HCT116 (cell line): Measurements from ENCODE around the gene AMBRA1. TPM values are rescaled to one million over a fixed set of nuclear protein-coding genes. Genes with fewer than 3 reads are reported as not detected.

Source experiments
- ATAC-seq: fragments of 200-7000 bp; cut with Tn5 transposase; 2 replicates; pipeline ENCODE4 v1.9.1; 2020; ENCODE audit warnings: mild to moderate bottlenecking, moderate library complexity
- BruUV-seq: library from RNA; stranded (reverse); fragments of 400-500 nt; replicated peaks from 2 replicates; lab custom pipeline; 2021; lab: Mats Ljungman, UMichigan
- CTCF ChIA-PET: fragments of 300-600 bp; sonication (Branson Sonifier 250); formaldehyde crosslinking; loops from one replicate; lab custom pipeline; 2021; ENCODE audit warnings: antibody characterized with exemption; lab: Charles Lee
- POLR2A ChIA-PET: fragments of 300-600, 350-600 bp; sonication (Branson Sonifier 250); formaldehyde crosslinking; loops from one replicate; lab custom pipeline; 2021; ENCODE audit warnings: antibody characterized with exemption; lab: Charles Lee
- RAD21 ChIA-PET, 2 experiments: fragments of 300-600 bp; sonication (Branson Sonifier 250); formaldehyde crosslinking; loops; one replicate each; lab custom pipeline; 2023; ENCODE audit warnings: low total read pairs in 2 of 2; ENCODE audit not compliant: uncharacterized antibody in 2 of 2, unreplicated experiment in 2 of 2, low non-redundant PET in 1 of 2; lab: Charles Lee
- DNase-seq: peaks from one replicate; pipeline ENCODE4 v3.0.0-alpha.2; 2010; ENCODE audit warnings: low read depth, low spot score
- H2AFZ ChIP-seq: fragments of 200-600 bp; shearing (Covaris generic), sonication (generic); 2 replicates; pipeline ENCODE4 v1.6.1; 2017; ENCODE audit warnings: low read depth, mixed run types, mixed read lengths, antibody characterized with exemption, low read length; ENCODE audit not compliant: poor library complexity, severe bottlenecking
- H3K27ac ChIP-seq: 2 replicates; pipeline ENCODE4 v1.5.1; 2012; ENCODE audit warnings: low read depth, low read length
- H3K27me3 ChIP-seq: fragments of 200-600 bp; sonication (generic); 2 replicates; pipeline ENCODE4 v1.6.1; 2016; ENCODE audit warnings: mixed run types, low read length, mixed read lengths; ENCODE audit not compliant: insufficient read depth
- H3K36me3 ChIP-seq, 2 experiments: fragments of 200-500 bp in 1 of 2; fragments of 200-600 bp in 1 of 2; sonication (Bioruptor generic) in 1 of 2; sonication (generic) in 1 of 2; 2 replicates each; pipeline versions ENCODE4 v1.5.1 to v1.6.1; 2014 to 2016; ENCODE audit warnings: low read length in 2 of 2, inconsistent platforms in 1 of 2, mixed read lengths in 1 of 2, mixed run types in 1 of 2; ENCODE audit not compliant: insufficient read depth in 2 of 2, control insufficient read depth in 1 of 2
- H3K4me1 ChIP-seq, 2 experiments: fragments of 200-600 bp in 1 of 2; sonication (generic) in 1 of 2; 2 replicates each; pipeline versions ENCODE4 v1.5.1 to v1.6.1; 2012 to 2017; ENCODE audit warnings: low read length in 2 of 2, inconsistent platforms in 1 of 2, mild to moderate bottlenecking in 1 of 2, mixed read lengths in 1 of 2, mixed run types in 1 of 2, moderate library complexity in 1 of 2; ENCODE audit not compliant: insufficient read depth in 2 of 2, control insufficient read depth in 1 of 2
- H3K4me2 ChIP-seq: fragments of 200-600 bp; sonication (generic); 2 replicates; pipeline ENCODE4 v1.6.1; 2017; ENCODE audit warnings: mixed run types, low read length, mixed read lengths
- H3K4me3 ChIP-seq, 2 experiments: fragments of 200-600 bp in 1 of 2; sonication (generic) in 1 of 2; replicated peaks in 1 of 2; 2 replicates each; pipeline ENCODE4 v1.5.1; 2011 to 2016; ENCODE audit warnings: low read length in 2 of 2, control low read depth in 1 of 2, low read depth in 1 of 2, mild to moderate bottlenecking in 1 of 2, mixed read lengths in 1 of 2, mixed run types in 1 of 2
- H3K79me2 ChIP-seq: fragments of 200-600 bp; sonication (generic); 2 replicates; pipeline ENCODE4 v1.6.1; 2017; ENCODE audit warnings: mild to moderate bottlenecking, mixed run types, low read length, moderate library complexity, mixed read lengths; ENCODE audit not compliant: insufficient read depth
- H3K9ac ChIP-seq: fragments of 200-600 bp; sonication (generic); 2 replicates; pipeline ENCODE4 v1.6.1; 2016; ENCODE audit warnings: low read length, mixed read lengths
- H3K9me2 ChIP-seq: fragments of 200-600 bp; sonication (generic), shearing (Covaris generic); 2 replicates; pipeline ENCODE4 v1.6.1; 2017; ENCODE audit warnings: mixed run types, mild to moderate bottlenecking, moderate library complexity; ENCODE audit not compliant: insufficient read depth
- H3K9me3 ChIP-seq, 2 experiments: fragments of 200-500 bp in 1 of 2; fragments of 200-600 bp in 1 of 2; sonication (Bioruptor generic) in 1 of 2; sonication (generic) in 1 of 2; 2 replicates each; pipeline ENCODE4 v1.6.1; 2014 to 2017; ENCODE audit warnings: low read length in 2 of 2, mixed read lengths in 2 of 2, inconsistent platforms in 1 of 2, low read depth in 1 of 2, mild to moderate bottlenecking in 1 of 2, mixed run types in 1 of 2, moderate library complexity in 1 of 2; ENCODE audit not compliant: control insufficient read depth in 1 of 2, insufficient read depth in 1 of 2
- H4K20me1 ChIP-seq: fragments of 200-600 bp; sonication (generic), shearing (Covaris generic); 2 replicates; pipeline ENCODE4 v1.6.1; 2017; ENCODE audit warnings: mixed run types, mild to moderate bottlenecking, moderate library complexity; ENCODE audit not compliant: insufficient read depth
- CBX3 ChIP-seq: IDR thresholded peaks from 2 replicates; pipeline ENCODE4 v1.6.1; 2012; ENCODE audit warnings: low read depth
- CEBPB ChIP-seq: IDR thresholded peaks from 2 replicates; pipeline ENCODE4 v1.6.1; 2012; ENCODE audit warnings: low read depth
- EGR1 ChIP-seq: IDR thresholded peaks from 2 replicates; pipeline ENCODE4 v1.6.1; 2012; ENCODE audit warnings: low read depth
- ELF1 ChIP-seq: IDR thresholded peaks from 2 replicates; pipeline ENCODE4 v1.6.1; 2012; ENCODE audit warnings: low read depth, borderline replicate concordance
- EZH2 ChIP-seq: fragments of 200-600 bp; sonication (generic); IDR thresholded peaks from 2 replicates; pipeline ENCODE4 v1.6.1; 2017; ENCODE audit warnings: antibody characterized with exemption, mixed run types
- EZH2phosphoT487 ChIP-seq: fragments of 200-600 bp; IDR thresholded peaks from 2 replicates; pipeline ENCODE4 v1.6.1; 2018; ENCODE audit warnings: antibody characterized with exemption, borderline replicate concordance
- FOSL1 ChIP-seq: IDR thresholded peaks from 2 replicates; pipeline ENCODE4 v1.6.1; 2012; ENCODE audit warnings: low read depth
- POLR2A ChIP-seq: IDR thresholded peaks from 2 replicates; pipeline ENCODE4 v1.7.0; 2011; ENCODE audit warnings: borderline replicate concordance; ENCODE audit not compliant: insufficient read depth, insufficient read length; ENCODE audit errors: extremely low read depth
- POLR2AphosphoS5 ChIP-seq: IDR thresholded peaks from 2 replicates; pipeline ENCODE4 v1.6.1; 2011; ENCODE audit warnings: mild to moderate bottlenecking, low read depth, low read length, moderate library complexity
- RAD21 ChIP-seq: IDR thresholded peaks from 2 replicates; pipeline ENCODE4 v1.6.1; 2012; ENCODE audit warnings: low read depth, mild to moderate bottlenecking
- SIN3A ChIP-seq: IDR thresholded peaks from 2 replicates; pipeline ENCODE4 v1.6.1; 2012; ENCODE audit warnings: low read depth
- SP1 ChIP-seq: IDR thresholded peaks from 2 replicates; pipeline ENCODE4 v1.6.1; 2012; ENCODE audit warnings: low read depth
- SRF ChIP-seq: IDR thresholded peaks from 2 replicates; pipeline ENCODE4 v1.6.1; 2012; ENCODE audit warnings: low read depth
- YY1 ChIP-seq: IDR thresholded peaks from 2 replicates; pipeline ENCODE4 v1.6.1; 2011; ENCODE audit warnings: low read length, low read depth, moderate library complexity, mild to moderate bottlenecking; ENCODE audit not compliant: insufficient replicate concordance; ENCODE audit errors: extremely low read depth
- ZFX ChIP-seq: fragments of 450-650 bp; IDR thresholded peaks from 2 replicates; pipeline ENCODE4 v1.6.1; 2017
- intact Hi-C: fragments of 100-400 bp; cut with micrococcal nuclease; formaldehyde crosslinking; loops from 2 replicates; pipeline ENCODE4 v1.10.0; 2022
- total RNA-seq: library from RNA; stranded (reverse); gene quantifications from one replicate; pipeline ENCODE4 v1.2.1, GENCODE V29; 2021; ENCODE audit not compliant: unreplicated experiment
- TF ChIP-seq, protein P1 (sequence below): IDR thresholded peaks from 2 replicates; pipeline ENCODE4 v1.6.1; 2012; ENCODE audit warnings: low read depth
- TF ChIP-seq, protein P2 (sequence below): IDR thresholded peaks from 2 replicates; pipeline ENCODE4 v1.6.1; 2012
- TF ChIP-seq, protein P3 (sequence below), 3 experiments: fragments of 200-600 bp in 1 of 3; sonication (generic) in 1 of 3; IDR thresholded peaks in 2 of 3; conservative IDR thresholded peaks in 1 of 3; 2 replicates each; pipeline ENCODE4 v1.5.1; 2012 to 2017; ENCODE audit warnings: low read depth in 2 of 3, low read length in 2 of 3, antibody characterized with exemption in 1 of 3, borderline replicate concordance in 1 of 3, control low read depth in 1 of 3, mild to moderate bottlenecking in 1 of 3, mixed read lengths in 1 of 3, mixed run types in 1 of 3, moderate library complexity in 1 of 3; ENCODE audit not compliant: insufficient read depth in 1 of 3
- TF ChIP-seq, protein P4 (sequence below): IDR thresholded peaks from 2 replicates; pipeline ENCODE4 v1.6.1; 2012

AMBRA1 gene
- total RNA-seq, 1 experiment from 2014 or later: 22.7 TPM

DNA sequence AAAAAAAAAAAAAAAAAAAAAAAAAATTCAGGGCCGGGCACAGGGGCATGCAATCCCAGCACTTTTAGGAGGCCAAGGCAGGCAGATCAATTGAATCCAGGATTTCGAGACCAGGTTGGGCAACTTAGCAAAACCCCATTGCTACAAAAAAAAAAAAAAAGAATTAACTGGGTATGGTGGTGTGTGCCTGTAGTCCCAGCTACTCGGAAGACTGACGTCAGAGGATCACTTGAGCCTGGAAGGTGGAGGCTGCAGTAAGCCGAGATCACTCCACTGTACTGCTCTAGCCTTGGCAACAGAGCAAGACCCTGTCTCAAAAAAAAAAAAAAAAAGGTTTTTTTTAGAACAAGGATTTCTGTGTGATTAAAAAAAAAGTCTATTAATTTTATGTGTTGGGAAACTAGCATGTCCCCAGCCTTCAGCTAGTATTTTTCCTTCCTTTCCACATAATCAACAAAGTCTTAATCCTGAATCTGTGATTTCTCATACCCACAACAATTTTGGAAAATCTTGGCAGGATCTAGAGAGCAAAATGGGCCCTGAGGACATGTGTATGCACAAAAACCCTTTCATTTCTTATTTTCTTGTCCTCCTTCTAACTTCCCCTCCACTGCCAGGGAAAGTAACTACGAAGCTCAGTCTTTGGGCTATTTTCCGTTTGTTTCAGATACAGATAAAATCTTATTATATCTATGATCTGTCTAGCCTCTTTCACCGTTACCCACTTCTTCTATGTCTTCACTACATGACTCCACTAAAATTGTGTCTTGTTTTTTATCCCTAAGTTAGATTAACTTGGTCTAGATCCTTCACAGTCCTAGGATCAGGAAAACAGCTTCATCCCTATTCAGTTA is 5.7 kb upstream of the AMBRA1 start:
- intact Hi-C loops: no loop called here
- Histone ChIP-seq H3K27ac (no peak overlapping the region), H3K9me3 (no peaks in the 10 kb centered on the region), H3K4me1 (no peaks in the 10 kb centered on the region; a peak in 1 of 4 replicates), H3K4me3 (no peak overlapping the region), H3K9me2 (no peaks in the 10 kb centered on the region), H3K9ac (no peak overlapping the region), H3K79me2 (no peaks in the 10 kb centered on the region), H2AFZ (no peak overlapping the region), H3K4me2 (no peak overlapping the region), H3K27me3 (no peaks in the 10 kb centered on the region), H3K36me3 (no peaks in the 10 kb centered on the region), H4K20me1 (no peaks in the 10 kb centered on the region)
- ChIA-PET POLR2A (no interaction called here), RAD21 (no interaction called here), CTCF (no interaction called here)
- no peak for ATAC-seq
- BruUV-seq: no TSS peak
- DNase-seq: no peak
- TF ChIP-seq, protein P1, sequence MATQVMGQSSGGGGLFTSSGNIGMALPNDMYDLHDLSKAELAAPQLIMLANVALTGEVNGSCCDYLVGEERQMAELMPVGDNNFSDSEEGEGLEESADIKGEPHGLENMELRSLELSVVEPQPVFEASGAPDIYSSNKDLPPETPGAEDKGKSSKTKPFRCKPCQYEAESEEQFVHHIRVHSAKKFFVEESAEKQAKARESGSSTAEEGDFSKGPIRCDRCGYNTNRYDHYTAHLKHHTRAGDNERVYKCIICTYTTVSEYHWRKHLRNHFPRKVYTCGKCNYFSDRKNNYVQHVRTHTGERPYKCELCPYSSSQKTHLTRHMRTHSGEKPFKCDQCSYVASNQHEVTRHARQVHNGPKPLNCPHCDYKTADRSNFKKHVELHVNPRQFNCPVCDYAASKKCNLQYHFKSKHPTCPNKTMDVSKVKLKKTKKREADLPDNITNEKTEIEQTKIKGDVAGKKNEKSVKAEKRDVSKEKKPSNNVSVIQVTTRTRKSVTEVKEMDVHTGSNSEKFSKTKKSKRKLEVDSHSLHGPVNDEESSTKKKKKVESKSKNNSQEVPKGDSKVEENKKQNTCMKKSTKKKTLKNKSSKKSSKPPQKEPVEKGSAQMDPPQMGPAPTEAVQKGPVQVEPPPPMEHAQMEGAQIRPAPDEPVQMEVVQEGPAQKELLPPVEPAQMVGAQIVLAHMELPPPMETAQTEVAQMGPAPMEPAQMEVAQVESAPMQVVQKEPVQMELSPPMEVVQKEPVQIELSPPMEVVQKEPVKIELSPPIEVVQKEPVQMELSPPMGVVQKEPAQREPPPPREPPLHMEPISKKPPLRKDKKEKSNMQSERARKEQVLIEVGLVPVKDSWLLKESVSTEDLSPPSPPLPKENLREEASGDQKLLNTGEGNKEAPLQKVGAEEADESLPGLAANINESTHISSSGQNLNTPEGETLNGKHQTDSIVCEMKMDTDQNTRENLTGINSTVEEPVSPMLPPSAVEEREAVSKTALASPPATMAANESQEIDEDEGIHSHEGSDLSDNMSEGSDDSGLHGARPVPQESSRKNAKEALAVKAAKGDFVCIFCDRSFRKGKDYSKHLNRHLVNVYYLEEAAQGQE: no peak
- TF ChIP-seq CEBPB (no peak), SP1 (no peak), POLR2AphosphoS5 (no peak), RAD21 (no peak), POLR2A (no peak), EGR1 (no peak), EZH2 (no peak), SIN3A (no peak), ELF1 (no peak), EZH2phosphoT487 (no peak), FOSL1 (no peak), SRF (no peak), CBX3 (no peak), ZFX (no peak), YY1 (no peak)
- TF ChIP-seq, protein P2, sequence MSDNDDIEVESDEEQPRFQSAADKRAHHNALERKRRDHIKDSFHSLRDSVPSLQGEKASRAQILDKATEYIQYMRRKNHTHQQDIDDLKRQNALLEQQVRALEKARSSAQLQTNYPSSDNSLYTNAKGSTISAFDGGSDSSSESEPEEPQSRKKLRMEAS: no peak
- TF ChIP-seq, protein P3, sequence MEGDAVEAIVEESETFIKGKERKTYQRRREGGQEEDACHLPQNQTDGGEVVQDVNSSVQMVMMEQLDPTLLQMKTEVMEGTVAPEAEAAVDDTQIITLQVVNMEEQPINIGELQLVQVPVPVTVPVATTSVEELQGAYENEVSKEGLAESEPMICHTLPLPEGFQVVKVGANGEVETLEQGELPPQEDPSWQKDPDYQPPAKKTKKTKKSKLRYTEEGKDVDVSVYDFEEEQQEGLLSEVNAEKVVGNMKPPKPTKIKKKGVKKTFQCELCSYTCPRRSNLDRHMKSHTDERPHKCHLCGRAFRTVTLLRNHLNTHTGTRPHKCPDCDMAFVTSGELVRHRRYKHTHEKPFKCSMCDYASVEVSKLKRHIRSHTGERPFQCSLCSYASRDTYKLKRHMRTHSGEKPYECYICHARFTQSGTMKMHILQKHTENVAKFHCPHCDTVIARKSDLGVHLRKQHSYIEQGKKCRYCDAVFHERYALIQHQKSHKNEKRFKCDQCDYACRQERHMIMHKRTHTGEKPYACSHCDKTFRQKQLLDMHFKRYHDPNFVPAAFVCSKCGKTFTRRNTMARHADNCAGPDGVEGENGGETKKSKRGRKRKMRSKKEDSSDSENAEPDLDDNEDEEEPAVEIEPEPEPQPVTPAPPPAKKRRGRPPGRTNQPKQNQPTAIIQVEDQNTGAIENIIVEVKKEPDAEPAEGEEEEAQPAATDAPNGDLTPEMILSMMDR (IDR thresholded peaks at IDR 0.05 in 2 of 3, conservative IDR thresholded peaks at IDR 0.05 in 1 of 3; ENCODE audit: borderline replicate concordance in 1 of 3, insufficient read depth in 1 of 3, low read depth in 2 of 3, low read length in 2 of 3): no peak
- TF ChIP-seq, protein P4, sequence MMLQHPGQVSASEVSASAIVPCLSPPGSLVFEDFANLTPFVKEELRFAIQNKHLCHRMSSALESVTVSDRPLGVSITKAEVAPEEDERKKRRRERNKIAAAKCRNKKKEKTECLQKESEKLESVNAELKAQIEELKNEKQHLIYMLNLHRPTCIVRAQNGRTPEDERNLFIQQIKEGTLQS: no peak
